ENCODE data around the gene XPNPEP2. TPM values are rescaled to one million over a fixed set of nuclear protein-coding genes. Genes with fewer than 3 reads are reported as not detected.

Gene XPNPEP2
- total RNA-seq, 2 experiments from 2014 or later, result 0.12 to 0.32 TPM

DNA sequence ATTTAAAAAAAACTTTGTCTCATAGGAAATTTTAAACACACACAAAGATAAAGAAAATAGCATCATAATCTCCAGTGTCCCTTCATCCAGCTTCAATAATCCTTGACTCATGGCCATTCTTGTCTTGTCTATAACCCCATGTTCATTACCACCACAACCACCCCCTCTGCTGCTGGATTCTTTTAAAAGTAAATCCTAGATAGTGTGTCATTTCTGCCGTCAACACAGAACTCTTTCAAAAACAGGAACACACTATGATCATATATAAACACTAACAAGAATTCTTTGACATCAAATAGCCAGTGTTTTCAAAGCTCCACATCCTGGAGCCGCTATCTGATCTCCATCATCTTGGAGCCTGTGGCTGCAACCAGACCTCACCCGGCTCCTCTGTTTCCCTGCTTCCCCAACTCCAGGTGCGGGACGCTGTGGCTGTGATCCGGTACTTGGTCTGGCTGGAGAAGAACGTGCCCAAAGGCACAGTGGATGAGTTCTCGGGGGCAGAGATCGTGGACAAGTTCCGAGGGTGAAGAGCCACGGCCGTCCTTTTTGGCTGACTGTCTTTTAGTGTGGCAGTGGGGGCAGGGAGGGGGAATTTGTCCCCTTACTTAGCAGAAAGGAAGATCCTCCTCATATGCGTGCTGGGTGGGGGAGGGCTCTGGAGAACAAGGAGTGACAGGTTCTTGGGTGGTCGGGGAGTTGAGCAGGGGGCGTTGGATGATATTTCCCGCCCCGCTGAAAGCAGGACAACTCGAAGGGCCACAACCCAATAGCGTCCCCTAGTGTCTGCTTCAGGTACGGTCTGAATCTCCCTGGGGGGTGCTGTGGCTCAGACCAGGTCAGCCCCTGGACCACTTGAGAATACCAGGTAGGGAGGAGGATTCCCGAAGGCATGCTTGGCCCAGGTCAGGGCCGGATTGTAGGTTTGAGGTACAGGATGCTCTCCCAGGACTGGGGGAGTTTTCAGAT lies 15.6 kb downstream of the XPNPEP2 start:
- Mint-ChIP-seq H3K27ac (no peak overlapping the region), H3K9me3 (no peaks in the 10 kb centered on the region), H3K4me1 (peaks cover 28% of the 10 kb centered on the region), H3K4me3 (no peak overlapping the region), H3K27me3 (no peaks in the 10 kb centered on the region), H3K36me3 (no peaks in the 10 kb centered on the region)
- DNase-seq, result no peak

DNA sequence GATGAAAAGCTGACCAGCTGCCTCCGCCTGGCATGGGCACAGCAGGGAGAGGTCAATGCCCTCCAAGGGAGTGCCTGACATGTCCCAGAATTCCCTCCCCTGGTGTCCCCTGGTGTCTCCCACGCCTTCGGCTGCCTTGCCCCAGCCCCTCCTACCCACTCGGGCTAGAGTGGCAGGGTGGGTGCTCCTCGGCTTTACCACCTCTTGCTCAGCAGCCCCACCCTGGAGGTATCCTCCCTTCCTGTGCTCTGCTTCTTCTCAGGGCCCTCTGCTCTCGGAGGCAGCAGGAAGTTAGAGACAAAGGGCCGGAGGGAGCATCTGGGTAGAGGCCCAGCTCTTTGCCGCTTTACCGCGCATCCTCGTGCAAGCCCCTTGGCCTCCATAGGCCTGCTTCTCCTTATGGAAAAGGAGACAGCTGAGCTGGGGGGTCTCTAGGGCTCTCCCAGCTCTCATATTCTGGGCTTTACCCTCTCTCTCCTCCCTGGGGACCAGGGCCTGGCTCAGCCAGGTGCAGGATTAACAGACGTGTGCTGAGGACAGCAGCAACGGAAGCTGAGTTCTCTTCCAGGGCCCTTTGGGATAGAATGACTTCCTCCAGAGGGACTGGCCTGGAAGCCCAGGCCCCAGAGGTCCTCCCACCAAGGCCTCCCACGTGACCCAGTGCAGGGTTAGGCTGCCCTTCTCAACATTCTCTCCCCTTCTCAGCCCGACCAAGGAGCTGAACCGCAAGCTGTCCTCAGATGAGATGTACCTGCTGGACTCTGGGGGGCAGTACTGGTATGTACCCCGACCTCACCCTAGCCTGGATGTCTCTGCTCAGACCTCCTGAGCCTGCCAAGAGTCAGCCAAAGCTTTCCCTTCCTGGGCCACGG lies 17.2 kb downstream of the XPNPEP2 start:
- DNase-seq, result no peak
- no peaks in the 10 kb centered on the region for H3K36me3 Mint-ChIP-seq
- peak overlapping the region; percentile 58 for H3K27ac Mint-ChIP-seq
- no peaks in the 10 kb centered on the region for H3K27me3 Mint-ChIP-seq
- H3K4me1 Mint-ChIP-seq, result peaks cover 40% of the 10 kb centered on the region
- H3K9me3 Mint-ChIP-seq, result no peaks in the 10 kb centered on the region
- peak overlapping the region; percentile 45 for H3K4me3 Mint-ChIP-seq

DNA sequence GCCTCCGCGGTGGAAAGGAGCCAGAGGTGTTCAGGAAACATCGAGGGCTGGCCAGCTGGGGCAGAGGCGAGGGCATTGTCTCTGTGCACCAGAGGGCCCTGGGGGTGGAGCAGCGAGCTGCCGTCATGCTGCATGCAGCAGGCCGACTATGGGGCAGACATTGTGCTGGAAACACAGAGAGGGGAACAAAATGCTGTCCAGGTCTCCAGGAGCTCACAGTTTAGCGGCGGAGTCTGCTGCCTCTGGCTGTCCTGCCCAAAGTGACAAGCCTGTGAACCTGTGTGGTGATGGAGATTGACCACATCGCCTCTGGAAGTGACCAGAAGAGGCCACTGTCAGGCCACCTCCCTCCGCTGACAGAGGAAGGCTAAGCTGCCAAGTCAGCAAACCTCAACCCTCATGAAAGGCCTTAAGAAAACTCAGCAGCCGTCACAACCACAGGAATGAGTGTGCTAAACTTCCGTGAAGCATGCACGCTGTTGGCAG lies 20.8 kb downstream of the XPNPEP2 start:
- H3K4me3 Mint-ChIP-seq, result no peak overlapping the region

DNA sequence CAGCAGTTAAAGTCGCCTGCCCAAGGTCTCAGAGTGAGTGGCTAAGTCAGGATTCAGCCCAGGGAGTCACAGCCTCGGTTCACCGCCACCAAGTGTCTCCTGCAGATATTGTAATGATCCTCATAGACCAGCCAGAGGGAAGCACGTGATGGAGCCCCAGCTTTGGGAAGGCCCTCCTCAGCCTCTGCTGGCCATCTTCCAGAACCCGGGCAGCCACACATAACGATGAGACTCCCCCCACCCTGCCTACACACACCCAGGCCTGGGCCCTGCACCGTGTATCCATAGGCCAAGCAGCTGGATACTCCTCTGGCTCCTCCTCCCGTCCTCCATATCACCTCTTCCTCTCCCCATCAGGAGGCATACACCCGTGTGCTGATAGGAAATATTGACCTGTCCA lies 21.4 kb downstream of the XPNPEP2 start:
- H3K4me3 Mint-ChIP-seq, result no peak overlapping the region
- H3K27ac Mint-ChIP-seq, result peak overlapping the region; percentile 74
- H3K4me1 Mint-ChIP-seq, result peaks cover 37% of the 10 kb centered on the region

More for the DNA sequence above, 20.8 kb downstream of the XPNPEP2 start:
- no peaks in the 10 kb centered on the region for H3K27me3 Mint-ChIP-seq
- DNase-seq, result peak; percentile 42
- H3K9me3 Mint-ChIP-seq, result no peaks in the 10 kb centered on the region
- no peaks in the 10 kb centered on the region for H3K36me3 Mint-ChIP-seq
- H3K27ac Mint-ChIP-seq, result peak overlapping the region; percentile 74
- H3K4me1 Mint-ChIP-seq, result peaks cover 39% of the 10 kb centered on the region

DNA sequence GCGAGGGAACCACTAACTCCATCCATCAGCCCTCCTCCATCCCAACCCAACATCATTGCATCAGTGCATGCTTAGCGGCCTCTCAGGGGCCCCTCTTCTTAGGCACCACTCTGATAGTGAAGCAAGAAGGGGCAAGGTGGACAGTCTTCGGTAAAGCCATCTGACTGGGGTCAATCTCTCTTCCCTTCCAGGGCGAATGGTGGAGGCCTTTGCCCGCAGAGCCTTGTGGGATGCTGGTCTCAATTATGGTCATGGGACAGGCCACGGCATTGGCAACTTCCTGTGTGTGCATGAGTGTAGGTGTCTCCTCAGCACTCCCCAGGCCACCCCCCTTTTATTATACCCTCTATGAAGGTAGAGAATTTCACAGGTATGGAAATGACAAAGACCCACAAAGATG lies 22.2 kb downstream of the XPNPEP2 start:
- Mint-ChIP-seq H3K9me3 (no peaks in the 10 kb centered on the region), H3K27ac (no peak overlapping the region), H3K4me1 (peaks cover 35% of the 10 kb centered on the region), H3K27me3 (no peaks in the 10 kb centered on the region), H3K36me3 (no peaks in the 10 kb centered on the region), H3K4me3 (no peak overlapping the region)
- no peak for DNase-seq

More for the DNA sequence above, 21.4 kb downstream of the XPNPEP2 start:
- no peaks in the 10 kb centered on the region for H3K27me3 Mint-ChIP-seq
- H3K9me3 Mint-ChIP-seq, result no peaks in the 10 kb centered on the region
- H3K36me3 Mint-ChIP-seq, result no peaks in the 10 kb centered on the region
- no peak for DNase-seq

DNA sequence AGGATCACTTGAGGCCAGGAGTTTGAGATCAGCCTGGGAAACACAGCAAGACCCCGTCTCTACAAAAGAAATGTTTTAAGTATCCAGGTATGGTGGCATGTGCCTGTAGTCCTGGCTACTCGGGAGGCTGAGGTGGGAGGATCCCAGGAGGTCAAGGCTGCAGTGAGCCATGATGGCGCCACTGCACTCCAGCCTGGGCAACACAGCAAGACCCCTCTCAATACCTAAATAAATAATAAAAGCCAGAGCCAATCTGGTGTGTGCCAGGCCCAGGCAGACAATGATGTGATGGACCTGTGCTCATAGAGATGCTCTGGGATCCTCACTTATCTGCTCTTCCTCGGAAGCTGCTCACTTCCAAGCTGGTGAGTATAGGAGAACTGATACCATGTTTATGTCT lies 22.8 kb downstream of the XPNPEP2 start:
- DNase-seq, result no peak
- Mint-ChIP-seq H3K27me3 (no peaks in the 10 kb centered on the region), H3K4me1 (peaks cover 30% of the 10 kb centered on the region), H3K9me3 (no peaks in the 10 kb centered on the region), H3K36me3 (no peaks in the 10 kb centered on the region), H3K27ac (no peak overlapping the region), H3K4me3 (no peak overlapping the region)

DNA sequence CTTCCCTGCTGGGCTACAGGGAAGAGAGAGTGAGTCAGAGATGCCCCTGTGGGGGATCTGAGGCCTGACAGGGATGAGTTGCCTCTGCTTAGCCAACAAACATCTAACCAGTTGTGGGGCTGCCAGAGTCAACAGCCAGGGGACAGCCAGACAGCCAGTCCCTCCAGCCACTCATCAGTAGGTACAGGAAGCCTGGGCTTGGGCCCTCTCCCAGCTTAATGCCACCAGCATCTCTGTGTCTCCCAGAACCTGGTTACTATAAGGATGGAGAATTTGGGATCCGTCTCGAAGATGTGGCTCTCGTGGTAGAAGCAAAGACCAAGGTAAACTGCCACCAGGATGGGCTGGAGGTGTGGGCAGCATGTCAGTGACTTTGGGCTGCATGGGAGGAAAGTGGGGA lies 23.7 kb downstream of the XPNPEP2 start:
- no peaks in the 10 kb centered on the region for H3K36me3 Mint-ChIP-seq
- H3K27ac Mint-ChIP-seq, result no peak overlapping the region
- no peaks in the 10 kb centered on the region for H3K27me3 Mint-ChIP-seq
- no peaks in the 10 kb centered on the region for H3K9me3 Mint-ChIP-seq
- no peak for DNase-seq
- H3K4me1 Mint-ChIP-seq, result peaks cover 31% of the 10 kb centered on the region
- H3K4me3 Mint-ChIP-seq, result no peak overlapping the region

DNA sequence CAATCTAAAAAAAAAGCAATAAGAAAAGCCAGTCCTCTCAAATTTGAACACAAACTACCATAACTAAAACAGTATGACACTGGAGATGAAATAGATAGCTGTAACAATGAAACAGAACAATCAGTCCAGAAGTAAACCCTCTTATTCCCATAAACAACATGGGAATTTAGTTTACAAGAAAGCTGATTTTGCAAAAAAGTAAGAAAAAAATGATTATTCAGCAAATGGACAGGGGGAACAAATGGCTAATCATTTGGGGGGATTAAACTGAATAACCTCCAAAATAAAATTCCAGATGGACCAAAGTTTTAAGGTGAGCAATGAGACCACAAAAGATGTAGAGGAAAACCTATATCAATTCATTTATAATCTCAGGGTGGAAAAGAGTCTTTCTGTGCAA lies 24.9 kb downstream of the XPNPEP2 start:
- peaks cover 31% of the 10 kb centered on the region for H3K4me1 Mint-ChIP-seq
- H3K36me3 Mint-ChIP-seq, result no peaks in the 10 kb centered on the region
- no peaks in the 10 kb centered on the region for H3K27me3 Mint-ChIP-seq
- no peaks in the 10 kb centered on the region for H3K9me3 Mint-ChIP-seq
- no peak overlapping the region for H3K4me3 Mint-ChIP-seq
- no peak overlapping the region for H3K27ac Mint-ChIP-seq
- DNase-seq, result no peak

DNA sequence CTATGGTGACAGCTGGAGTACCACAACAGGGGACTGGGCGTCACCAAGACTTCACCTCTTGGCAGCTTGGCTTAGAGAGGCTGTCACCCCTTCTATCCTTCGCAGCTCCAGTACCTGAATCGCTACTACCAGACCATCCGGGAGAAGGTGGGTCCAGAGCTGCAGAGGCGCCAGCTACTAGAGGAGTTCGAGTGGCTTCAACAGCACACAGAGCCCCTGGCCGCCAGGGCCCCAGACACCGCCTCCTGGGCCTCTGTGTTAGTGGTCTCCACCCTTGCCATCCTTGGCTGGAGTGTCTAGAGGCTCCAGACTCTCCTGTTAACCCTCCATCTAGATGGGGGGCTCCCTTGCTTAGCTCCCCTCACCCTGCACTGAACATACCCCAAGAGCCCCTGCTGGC lies 29.4 kb downstream of the XPNPEP2 start:
- no peaks in the 10 kb centered on the region for H3K27me3 Mint-ChIP-seq
- no peak overlapping the region for H3K4me3 Mint-ChIP-seq
- H3K4me1 Mint-ChIP-seq, result peaks cover 36% of the 10 kb centered on the region
- H3K27ac Mint-ChIP-seq, result no peak overlapping the region
- no peaks in the 10 kb centered on the region for H3K9me3 Mint-ChIP-seq
- peaks cover 2% of the 10 kb centered on the region for H3K36me3 Mint-ChIP-seq
- DNase-seq, result no peak

DNA sequence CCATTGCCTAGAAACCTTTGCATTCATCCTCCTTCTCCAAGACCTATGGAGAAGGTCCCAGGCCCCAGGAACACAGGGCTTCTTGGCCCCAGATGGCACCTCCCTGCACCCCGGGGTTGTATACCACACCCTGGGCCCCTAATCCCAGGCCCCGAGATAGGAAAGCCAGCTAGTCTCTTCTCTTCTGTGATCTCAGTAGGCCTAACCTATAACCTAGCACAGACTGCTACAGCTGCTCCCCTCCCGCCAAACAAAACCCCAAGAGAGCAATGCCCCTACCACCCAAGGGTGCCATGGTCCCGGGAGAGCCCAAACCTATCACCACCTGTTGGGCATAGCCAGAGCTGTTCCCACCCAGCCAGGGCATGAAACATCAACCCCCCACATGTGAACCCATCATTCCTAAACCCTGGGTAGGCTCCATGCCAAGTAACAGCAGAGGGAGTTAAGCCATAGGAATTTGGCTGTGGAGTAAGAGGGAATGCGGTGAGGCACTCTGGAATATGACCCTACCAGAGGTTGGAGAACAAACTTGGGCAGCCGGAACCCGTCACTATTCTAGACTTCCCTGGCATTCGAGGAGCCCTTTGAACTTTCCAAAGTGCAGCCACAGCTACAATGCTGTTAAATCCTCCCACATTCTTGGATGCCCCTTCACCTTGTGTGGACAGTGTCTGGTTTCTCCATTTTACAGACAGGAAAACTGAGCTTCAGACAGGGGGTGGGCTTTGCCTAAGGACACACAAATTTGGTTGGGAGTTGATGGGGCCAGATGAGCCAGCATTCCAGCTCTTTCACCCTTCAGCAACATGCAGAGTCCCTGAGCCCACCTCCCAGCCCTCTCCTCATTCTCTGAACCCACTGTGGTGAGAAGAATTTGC lies 30.0 kb downstream of the XPNPEP2 start:
- H3K27me3 Mint-ChIP-seq, result no peaks in the 10 kb centered on the region
- peaks cover 39% of the 10 kb centered on the region for H3K4me1 Mint-ChIP-seq
- peak overlapping the region; percentile 58 for H3K4me3 Mint-ChIP-seq
- H3K36me3 Mint-ChIP-seq, result peaks cover 2% of the 10 kb centered on the region
- H3K27ac Mint-ChIP-seq, result peak overlapping the region; percentile 85
- DNase-seq, result no peak
- H3K9me3 Mint-ChIP-seq, result no peaks in the 10 kb centered on the region

DNA sequence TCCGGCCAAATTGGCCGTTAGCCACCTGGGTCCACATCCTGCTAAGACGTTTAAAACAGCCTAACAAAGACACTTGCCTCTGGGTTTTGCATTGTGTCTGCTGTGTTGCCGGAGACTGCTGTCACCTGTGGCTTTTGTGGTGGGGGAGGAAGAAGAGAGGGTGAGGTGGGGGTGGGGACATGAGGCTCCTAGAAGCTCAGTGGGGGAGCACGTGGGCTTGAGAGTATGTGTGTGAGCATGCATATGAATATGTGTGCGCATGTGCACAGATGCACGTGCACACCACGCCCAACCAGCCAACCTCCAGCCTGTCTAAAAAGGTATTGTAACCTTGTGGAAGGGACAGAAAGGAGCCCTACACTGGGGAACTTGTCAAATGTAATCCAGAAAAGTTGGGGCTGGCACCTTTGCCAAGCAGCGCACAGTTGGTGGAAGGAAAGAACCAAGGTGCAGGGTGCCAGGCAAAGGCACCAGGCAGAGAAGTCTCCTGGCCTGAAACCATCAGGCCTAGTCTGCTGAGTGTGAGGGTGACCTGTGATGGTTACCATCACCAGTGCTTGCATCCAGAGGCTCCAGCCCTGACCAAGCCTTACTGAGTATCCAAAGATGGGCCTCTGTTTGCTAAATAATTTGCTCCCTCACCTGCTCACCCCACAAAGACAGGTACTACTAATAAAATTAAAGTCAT lies 30.8 kb downstream of the XPNPEP2 start:
- no peaks in the 10 kb centered on the region for H3K27me3 Mint-ChIP-seq
- no peaks in the 10 kb centered on the region for H3K9me3 Mint-ChIP-seq
- peaks cover 2% of the 10 kb centered on the region for H3K36me3 Mint-ChIP-seq
- peak overlapping the region; percentile 58 for H3K4me3 Mint-ChIP-seq
- peak; percentile 61 for DNase-seq
- H3K27ac Mint-ChIP-seq, result peak overlapping the region; percentile 85
- peaks cover 45% of the 10 kb centered on the region for H3K4me1 Mint-ChIP-seq

DNA sequence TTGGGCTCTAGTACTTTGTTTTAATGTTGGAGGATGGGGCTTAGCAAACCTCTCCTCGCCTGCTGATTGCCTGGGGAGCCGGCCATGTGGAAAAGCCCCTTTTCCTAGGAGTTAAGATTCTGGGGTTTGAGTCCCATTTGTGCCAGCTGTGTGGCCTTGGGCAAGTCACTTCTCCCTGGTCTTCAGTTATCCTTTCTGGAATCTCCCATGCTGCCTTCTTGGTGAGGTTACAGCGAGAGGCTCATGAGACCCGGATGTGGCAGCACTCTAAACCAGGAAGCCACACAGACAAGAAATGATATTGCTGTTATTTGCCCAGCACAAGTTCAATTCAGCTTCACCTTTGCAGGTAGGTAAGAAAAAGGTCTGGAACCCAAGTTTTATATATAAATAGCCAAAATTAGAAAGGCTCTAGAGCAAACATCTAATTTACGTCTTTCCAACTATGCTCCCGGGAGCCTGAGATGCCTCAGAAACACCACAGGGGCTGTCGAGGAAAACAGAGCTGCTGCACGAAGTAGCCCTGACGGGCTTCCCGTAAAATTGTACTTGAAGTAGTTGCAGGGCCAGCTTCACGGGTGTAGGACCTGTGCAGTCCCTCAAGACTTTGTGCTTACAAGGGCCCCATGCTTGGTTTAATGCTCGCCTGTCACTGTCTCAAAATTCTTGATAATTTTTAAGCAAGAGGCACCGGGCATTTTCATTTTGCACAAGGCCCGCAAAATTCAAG lies 32.7 kb downstream of the XPNPEP2 start:
- peaks cover 53% of the 10 kb centered on the region for H3K4me1 Mint-ChIP-seq
- H3K4me3 Mint-ChIP-seq, result peak overlapping the region; percentile 34
- no peak for DNase-seq
- H3K36me3 Mint-ChIP-seq, result peaks cover 2% of the 10 kb centered on the region
- H3K27me3 Mint-ChIP-seq, result no peaks in the 10 kb centered on the region
- H3K9me3 Mint-ChIP-seq, result no peaks in the 10 kb centered on the region
- H3K27ac Mint-ChIP-seq, result peak overlapping the region; percentile 91

DNA sequence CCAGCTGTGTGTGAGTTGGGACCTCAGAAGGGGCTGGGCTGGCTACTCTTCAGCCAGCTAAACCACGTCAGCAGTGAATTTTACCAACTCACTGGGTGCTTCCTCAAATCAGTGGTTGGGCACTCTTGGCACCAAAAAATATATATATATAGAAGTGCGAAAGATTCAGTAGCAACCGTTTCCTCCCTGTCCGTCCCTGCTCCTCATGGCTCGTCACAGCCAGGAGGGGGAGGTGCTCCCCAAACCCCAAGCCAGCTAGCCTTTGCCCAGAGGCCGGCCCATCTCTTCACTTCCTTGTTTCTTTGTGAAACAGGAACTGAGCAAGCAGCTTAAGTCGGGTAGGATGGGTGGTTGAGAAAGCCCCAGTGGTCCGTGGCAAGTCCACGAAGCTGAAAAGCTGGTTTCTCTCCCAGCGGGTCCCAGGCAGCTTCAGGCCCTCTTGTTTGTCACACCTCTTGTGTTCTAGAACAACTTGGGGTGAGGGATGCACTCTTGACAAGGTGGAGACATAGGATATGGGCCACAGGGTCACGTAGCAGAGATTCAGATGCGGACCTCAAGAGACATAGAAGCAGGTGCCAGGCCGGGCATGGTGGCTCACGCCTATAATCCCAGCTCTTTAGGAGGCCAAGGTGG lies 34.1 kb downstream of the XPNPEP2 start:
- Mint-ChIP-seq H3K9me3 (no peaks in the 10 kb centered on the region), H3K4me1 (peaks cover 54% of the 10 kb centered on the region), H3K36me3 (peaks cover 2% of the 10 kb centered on the region), H3K27ac (peak overlapping the region; percentile 87), H3K4me3 (peak overlapping the region; percentile 50), H3K27me3 (no peaks in the 10 kb centered on the region)
- DNase-seq, result peak; percentile 46

Data from activated naive CD8-positive, alpha-beta T cell treated with anti-CD3 and anti-CD28 coated beads for 36 hours (primary cell).